Lower leg skin (tissue), 4 donors: ENCODE measurements around the gene B3GLCT. TPM values are rescaled to one million over a fixed set of nuclear protein-coding genes. Genes with fewer than 3 reads are reported as not detected.
"Not testable (repeated sequence)": the region's sequence is repeated elsewhere in the genome, so short reads cannot be mapped to it uniquely, and the experiment has no call there.

Experiments
- DNase-seq, 2 donors: peaks; one replicate each; pipeline ENCODE4 v3.0.0-alpha.2; 2019; ENCODE audit warnings: low spot score in 2 of 2
- H3K4me3 ChIP-seq: fragments of 200-600 bp; sonication (generic); 2 replicates; pipeline ENCODE4 v1.5.1; 2017; ENCODE audit warnings: mild to moderate bottlenecking, low read depth; ENCODE audit not compliant: poor library complexity, severe bottlenecking
- POLR2A ChIP-seq, 2 donors: fragments of 450-650 bp; IDR thresholded peaks; one replicate each; pipeline ENCODE4 v1.6.1; 2016 to 2017; ENCODE audit warnings: antibody characterized with exemption in 2 of 2, mild to moderate bottlenecking in 1 of 2, moderate library complexity in 1 of 2
- WGBS, 2 donors: methylation state at CpG; one replicate each; pipeline ENCODE4 v1.1.5; 2018; 5-methylcytosine and 5-hydroxymethylcytosine counted together
- intact Hi-C: fragments of 100-400 bp; cut with DNase I; formaldehyde crosslinking; loops from one replicate; pipeline ENCODE4 v1.15.0; 2023; ENCODE audit warnings: low total_unique reads
- total RNA-seq, 4 donors: library from RNA; depleted of rRNA; stranded (reverse); fragments of >200 nt; gene quantifications; one replicate each; pipeline ENCODE4 v1.1.0, GENCODE V29; 2016
- TF ChIP-seq, protein P1 (sequence below), 3 donors: fragments of 450-650 bp; IDR thresholded peaks; one replicate each; pipeline ENCODE4 v1.5.1; 2016; ENCODE audit warnings: antibody characterized with exemption in 3 of 3, mild to moderate bottlenecking in 3 of 3, moderate library complexity in 2 of 3

Gene B3GLCT
- total RNA-seq, 4 donors from 2014 or later, result 3.2 to 9.1 (median 6.2) TPM

DNA sequence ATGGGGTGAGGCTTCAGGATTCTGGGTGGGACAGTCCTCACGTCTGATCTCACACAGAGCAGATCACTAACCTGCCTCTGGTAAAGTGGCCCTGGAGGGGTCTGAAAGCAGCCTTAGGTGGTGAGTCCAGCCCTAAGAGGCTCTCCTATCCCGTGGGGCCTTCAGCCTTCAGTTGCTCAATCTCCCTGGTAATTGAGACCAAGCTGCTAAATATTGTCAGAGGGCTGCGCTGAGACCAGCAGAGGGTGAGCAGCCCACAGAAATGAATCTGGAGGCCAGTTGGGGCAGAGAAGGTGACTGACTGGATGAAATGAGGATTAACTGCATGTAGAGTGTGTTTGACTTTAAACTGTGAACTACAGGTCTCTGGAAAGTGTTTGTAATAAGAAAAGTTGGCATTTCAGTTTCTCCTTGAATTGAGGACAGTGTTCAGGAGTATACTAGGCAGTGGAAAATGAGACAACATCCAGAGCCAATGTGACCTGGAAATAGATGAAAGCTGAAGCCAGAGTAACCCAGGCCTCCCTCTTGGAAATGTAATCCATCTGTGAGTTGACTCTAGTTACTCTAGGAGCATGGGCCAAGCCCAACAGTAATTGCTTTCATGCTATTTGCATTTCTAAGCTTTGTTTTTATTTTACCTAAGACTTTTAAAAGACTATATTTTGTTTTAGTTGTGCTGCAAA lies 23.8 kb upstream of the B3GLCT start:
- intact Hi-C loops, result no loop called here
- TF ChIP-seq, protein P1, sequence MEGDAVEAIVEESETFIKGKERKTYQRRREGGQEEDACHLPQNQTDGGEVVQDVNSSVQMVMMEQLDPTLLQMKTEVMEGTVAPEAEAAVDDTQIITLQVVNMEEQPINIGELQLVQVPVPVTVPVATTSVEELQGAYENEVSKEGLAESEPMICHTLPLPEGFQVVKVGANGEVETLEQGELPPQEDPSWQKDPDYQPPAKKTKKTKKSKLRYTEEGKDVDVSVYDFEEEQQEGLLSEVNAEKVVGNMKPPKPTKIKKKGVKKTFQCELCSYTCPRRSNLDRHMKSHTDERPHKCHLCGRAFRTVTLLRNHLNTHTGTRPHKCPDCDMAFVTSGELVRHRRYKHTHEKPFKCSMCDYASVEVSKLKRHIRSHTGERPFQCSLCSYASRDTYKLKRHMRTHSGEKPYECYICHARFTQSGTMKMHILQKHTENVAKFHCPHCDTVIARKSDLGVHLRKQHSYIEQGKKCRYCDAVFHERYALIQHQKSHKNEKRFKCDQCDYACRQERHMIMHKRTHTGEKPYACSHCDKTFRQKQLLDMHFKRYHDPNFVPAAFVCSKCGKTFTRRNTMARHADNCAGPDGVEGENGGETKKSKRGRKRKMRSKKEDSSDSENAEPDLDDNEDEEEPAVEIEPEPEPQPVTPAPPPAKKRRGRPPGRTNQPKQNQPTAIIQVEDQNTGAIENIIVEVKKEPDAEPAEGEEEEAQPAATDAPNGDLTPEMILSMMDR (IDR thresholded peaks at IDR 0.05), result no peak
- TF ChIP-seq POLR2A (IDR thresholded peaks at IDR 0.05), result no peak
- H3K4me3 ChIP-seq, result no peak overlapping the region
- WGBS, 2 donors, result 74 to 76% methylated on average over 3 of the region's 3 CpGs
- DNase-seq, result no peak

DNA sequence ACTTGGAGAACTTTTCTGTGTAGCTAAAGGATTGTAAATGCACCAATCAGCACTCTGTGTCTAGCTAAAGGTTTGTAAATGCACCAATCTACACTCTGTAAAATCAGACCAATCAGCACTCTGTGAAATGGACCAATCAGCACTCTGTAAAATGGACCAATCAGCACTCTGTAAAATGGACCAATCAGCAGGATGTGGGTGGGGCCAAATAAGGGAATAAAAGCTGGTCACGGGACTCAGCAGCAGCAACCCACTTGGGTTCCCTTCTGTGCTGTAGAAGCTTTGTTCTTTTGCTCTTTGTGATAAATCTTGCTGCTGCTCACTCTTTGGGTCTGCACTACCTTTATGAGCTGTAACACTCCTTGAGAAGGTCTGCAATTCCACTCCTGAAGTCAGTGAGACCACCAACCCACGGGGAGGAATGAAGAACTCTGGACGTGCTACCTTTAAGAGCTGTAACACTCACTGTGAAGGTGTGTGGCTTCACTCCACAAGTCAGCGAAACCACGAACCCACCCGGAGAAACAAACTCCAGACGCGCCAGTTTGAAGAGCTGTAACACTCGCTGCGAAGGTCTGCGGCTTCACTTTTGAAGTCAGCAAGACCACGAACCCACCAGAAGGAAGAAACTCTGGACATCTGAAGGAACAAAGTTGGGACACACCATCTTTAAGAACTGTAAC lies 21.8 kb upstream of the B3GLCT start:
- WGBS, 2 donors, result 91 to 95% methylated on average over 12 of the region's 12 CpGs
- H3K4me3 ChIP-seq, intact Hi-C loops, DNase-seq: not testable (repeated sequence)

DNA sequence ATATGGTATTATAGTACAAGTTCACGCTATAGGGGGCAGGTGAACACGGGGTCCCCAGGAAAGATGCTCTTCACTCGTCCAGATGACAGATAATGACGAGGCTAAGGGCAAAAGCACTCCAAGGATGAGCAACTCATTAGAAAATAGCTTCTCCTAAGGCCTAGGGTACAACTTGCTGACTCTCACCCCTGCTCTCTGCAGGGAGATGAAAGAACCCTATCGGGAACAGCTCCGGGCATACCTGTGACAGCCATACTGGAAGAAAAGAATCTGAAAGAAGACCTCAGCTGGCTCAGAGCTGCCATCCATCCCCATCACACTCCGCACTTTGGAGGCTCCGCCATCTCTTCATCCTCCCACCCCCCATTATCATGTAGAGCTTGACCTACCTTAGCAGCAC lies 20.5 kb upstream of the B3GLCT start:
- intact Hi-C loops, result no loop called here
- H3K4me3 ChIP-seq, result no peak overlapping the region
- no peak for DNase-seq
- WGBS, 2 donors, result 87 to 95% methylated on average over 8 of the region's 8 CpGs
- TF ChIP-seq, protein P1 (IDR thresholded peaks at IDR 0.05), result no peak
- TF ChIP-seq POLR2A (IDR thresholded peaks at IDR 0.05), result no peak

DNA sequence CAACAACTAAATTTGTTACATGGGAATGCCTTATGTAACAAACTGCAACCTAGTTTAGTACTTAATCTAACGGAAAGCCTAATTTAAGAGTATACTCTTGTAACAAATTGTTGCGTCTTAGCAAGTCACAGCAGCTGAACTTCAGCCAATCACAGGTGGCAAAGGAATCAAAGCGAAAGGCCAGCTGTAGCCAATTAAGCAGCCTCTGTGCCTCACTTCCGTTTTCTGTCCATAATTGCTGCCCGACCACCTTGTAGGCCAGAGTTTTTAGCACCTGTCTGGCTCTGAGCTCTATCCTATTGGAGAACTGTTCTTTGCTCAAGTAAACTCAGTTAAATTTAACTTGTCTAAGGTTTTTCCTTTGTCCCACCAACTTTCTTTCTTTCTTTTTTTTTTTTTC lies 20.0 kb upstream of the B3GLCT start:
- TF ChIP-seq, protein P1 (IDR thresholded peaks at IDR 0.05), result no peak
- TF ChIP-seq POLR2A (IDR thresholded peaks at IDR 0.05), result no peak
- 78 to 83% methylated on average over 5 of the region's 5 CpGs for WGBS, 2 donors
- intact Hi-C loops, result no loop called here
- H3K4me3 ChIP-seq, result no peak overlapping the region
- no peak for DNase-seq

DNA sequence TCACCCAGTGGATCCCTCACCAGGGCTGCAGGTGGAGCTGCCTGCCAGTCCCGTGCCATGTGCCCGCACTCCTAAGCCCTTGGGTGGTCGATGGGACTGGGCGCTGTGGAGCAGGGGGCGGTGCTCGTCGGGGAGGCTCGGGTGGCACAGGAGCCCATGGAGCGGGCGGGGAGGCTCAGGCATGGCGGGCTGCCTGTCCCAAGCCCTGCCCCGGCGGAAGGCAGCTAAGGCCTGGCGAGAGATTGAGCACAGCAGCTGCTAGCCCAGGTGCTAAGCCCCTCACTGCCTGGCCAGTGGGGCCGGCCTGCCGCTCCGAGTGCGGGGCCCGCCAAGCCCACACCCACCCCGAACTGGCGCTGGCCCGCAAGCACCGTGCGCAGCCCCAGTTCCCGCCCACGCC lies 16.8 kb upstream of the B3GLCT start:
- intact Hi-C loops, result no loop called here
- 95 to 96% methylated on average over 15 to 20 of the region's 26 CpGs for WGBS, 2 donors
- no peak for TF ChIP-seq POLR2A (IDR thresholded peaks at IDR 0.05)
- TF ChIP-seq, protein P1 (IDR thresholded peaks at IDR 0.05), result no peak
- DNase-seq, result no peak
- H3K4me3 ChIP-seq, result no peak overlapping the region

DNA sequence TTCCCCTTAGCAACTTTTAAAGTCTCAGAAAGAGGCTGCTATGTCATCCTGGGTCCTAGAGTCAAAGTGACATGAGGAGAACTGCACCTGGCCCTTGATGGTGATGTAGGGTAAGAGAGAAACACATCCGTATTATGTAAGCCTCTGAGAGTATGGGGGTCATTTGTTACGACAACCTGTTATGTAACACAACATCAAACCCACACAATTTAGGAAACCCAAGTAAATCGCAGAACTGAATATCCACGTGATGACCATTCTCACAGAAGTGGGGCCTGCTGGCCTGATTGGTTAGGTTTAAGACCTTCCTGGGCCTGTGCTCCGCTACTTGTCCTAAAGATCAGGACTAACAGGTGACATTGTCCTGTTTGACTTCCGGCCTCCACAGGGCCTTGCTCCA lies 15.3 kb upstream of the B3GLCT start:
- no peak for DNase-seq
- TF ChIP-seq POLR2A (IDR thresholded peaks at IDR 0.05), result no peak
- TF ChIP-seq, protein P1 (IDR thresholded peaks at IDR 0.05), result no peak
- H3K4me3 ChIP-seq, result no peak overlapping the region
- WGBS, 2 donors, result 95% methylated on average over 6 of the region's 6 CpGs
- intact Hi-C loops, result no loop called here
